Measurements from ENCODE around the gene ARAF.
"Not testable (repeated sequence)": the region's sequence is repeated elsewhere in the genome, so short reads cannot be mapped to it uniquely, and the experiment has no call there.

The ARAF gene

DNA sequence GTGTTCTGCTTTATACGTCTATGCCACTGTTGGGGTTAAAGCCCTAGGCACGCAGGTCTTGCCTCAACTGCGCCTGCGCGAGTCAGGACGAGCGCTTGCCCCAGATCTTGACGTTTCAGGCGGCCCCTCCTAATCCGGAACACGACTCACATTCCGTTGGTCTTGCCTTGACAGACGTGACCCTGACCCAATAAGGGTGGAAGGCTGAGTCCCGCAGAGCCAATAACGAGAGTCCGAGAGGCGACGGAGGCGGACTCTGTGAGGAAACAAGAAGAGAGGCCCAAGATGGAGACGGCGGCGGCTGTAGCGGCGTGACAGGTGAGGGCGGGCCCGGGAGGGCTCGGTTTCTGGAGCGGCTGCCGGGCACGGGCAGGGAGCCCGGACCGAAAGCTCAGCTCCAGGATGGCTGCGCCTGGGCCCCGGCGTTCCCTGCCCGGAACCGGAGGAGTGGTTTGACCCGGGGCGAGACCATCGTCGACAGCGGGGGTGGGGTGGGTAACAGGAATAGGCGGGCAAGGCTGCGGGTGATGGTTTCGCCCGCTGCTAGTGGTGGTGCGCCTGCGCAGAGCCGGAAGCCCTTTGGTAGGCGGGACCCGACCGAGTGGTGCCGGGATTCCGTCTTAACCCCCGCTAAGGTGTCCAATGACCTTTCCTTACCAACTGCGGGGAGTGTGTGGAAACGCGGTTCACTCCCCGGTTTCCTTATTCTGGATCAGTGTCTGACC, at the start of gene ARAF:
Gene ARAF (plus strand): TSS at position 272 of the 725 bp plus-strand sequence. CDS start 1,763 bp downstream, outside the sequence.
- DNase-seq: peak; percentile 91

DNA sequence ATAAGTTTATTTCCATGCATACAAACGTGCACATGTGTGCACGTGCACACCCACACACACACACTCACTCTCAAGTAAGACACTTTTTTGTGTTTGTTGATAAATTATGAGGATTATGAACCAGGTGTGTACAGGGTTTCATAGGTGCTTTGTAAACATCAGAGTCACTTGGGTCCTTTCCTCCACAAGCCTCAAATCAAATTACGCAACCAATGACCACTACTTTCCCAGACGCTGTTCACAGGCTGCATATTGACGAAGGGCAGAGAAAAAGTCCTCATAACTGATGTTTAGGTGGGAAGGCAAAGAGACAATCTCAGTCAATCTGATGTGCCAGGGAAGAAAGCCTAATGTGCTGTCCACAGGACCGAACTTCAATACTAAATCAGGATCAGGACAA, 48.6 kb upstream of the ARAF start:
- DNase-seq: not testable (repeated sequence)

DNA sequence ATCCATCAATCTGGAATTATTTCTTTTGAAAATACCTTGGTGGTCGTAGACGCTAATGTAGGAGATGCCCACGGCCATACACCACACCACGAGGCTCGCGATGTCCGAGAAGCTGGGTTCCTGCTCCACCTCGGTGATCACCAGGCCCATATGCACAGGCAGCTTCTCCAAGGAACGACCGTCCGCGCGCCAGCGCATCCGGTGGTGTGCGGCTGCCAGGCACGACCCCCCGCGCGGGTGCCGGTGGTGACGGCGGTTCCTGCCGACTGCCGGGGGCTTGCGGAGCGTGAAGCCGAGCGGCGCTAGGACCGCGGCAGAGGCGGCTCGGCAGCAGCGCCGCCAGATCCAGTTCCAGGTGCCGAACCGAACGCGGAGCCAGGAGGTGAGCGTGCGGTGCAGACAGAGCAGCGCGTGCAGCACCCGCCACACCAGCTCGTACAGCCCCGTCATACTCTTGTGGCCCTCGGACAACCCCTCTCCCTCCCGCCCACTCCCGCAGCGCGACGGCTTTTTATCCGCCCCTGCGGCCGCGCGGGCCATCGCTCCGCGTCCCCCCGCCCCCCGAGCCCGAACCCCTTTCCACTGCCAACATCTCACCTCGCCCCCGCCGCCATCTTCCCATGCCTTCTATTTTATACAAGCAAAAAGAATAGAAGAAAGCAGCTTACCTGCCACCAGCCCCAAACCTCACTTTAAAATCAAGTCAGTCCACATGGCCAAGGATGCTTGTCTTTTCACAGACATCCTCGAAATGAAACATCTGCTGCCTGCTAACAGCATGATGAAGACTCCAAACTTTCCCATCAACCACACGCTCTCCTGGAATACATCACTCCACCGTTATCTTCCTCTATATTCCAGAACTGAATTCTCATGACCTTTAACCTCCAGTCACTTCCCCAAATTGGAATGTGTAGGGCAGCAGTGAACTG, 47.7 kb upstream of the ARAF start:
- peak; percentile 20 for DNase-seq

DNA sequence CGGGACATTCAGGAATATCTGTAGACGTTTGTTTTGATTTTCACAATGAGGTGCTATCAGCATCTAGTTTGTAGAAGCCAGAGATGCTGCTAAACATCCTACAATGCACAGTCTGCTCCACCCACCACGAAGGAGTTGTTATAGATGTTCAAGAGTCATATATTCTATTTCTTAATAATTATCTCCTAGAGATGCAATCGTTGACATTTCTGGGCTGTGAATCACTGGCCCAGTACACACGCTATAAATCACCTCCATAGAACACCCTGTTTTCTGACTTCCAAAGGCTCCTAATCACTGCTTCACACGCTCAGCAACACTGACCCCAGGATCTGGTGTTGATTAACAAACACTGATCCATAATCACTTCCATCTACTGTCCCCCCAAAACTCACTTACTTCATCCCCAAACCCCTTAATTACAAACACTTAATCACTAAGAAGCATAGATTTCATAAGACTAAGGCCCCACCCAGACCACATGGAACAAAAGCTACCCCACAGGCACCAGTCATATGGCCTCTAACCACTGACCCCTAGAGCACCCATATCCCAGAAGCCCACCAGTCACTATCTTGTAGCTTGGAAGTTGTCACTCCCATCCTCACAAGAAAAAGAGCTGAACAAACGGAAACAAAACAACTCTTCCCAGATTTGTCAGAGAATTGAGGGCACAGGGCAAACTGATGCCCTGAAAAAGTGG, 46.3 kb upstream of the ARAF start:
- no peak for DNase-seq

DNA sequence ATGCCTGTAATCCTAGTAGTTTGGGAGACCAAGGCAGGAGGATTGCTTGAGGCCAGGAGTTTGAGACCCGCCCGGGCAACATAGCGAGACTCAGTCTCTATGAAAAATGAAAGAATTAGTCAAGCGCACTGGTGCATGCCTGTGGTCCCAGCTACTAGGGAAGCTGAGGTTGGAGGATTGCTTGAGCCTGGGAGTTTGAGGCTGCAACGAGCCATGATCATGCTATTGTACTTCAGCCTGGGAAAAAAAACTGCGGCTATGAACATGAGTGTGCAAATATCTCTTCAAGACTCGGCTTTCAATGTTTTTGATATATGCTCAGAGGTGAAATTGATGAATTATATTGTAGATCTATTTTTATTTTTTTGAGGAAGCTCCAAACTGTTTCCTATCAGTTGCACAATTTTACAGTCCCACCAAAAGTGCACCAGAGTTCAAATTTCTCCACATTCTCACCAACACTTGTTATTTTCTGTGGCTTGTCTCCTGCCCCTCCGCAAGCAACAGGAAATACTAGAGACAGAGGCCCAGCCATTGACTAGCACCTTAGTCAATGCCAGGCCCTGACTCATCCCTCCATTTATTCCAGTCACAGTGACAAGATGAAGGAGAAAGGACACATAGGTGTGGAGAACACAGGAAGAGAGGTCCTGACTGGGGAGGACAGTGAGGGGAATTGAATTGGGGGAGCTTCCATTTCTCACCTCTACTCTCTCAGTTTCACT, 44.9 kb upstream of the ARAF start:
- no peak for DNase-seq

DNA sequence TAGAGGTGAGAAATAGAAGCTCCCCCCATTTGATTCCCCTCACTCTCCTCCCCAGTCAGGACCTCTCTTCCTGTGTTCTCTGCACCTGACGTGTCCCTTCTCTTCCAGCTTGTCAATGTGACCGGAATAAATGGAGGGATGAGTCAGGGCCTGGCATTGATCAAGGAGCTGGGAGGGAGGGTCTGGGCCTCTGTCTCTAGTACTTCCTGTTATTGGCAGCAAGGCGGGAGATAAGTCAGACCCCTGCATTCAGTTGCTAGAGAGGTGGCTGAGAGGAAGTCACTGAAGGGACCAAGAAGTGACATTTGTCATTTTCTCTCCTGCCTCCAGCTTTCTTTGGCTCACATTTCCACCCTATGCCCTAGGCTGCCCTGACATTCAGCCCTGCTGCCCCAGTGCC, 42.9 kb upstream of the ARAF start:
- DNase-seq: no peak

DNA sequence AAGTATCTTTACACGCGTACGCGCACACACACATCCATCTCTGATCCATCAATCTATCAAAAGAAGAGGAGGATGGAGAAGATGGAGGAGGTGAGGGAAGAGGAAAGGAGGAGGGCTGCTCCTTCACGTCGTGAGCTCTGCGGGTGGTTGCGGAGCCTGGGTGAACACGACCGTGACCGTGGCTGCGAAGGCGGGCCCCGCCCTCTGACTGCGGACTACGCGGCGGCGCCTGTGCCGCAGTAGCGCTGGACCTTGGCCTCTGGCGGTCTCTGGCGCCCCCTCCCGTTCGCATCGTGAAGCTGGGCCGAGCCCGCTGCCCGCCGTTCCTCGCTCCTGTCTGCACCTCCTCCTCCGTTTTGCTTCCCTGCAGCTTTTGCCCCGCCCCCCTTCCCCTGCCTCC, 37.7 kb upstream of the ARAF start:
- peak; percentile 69 for DNase-seq

DNA sequence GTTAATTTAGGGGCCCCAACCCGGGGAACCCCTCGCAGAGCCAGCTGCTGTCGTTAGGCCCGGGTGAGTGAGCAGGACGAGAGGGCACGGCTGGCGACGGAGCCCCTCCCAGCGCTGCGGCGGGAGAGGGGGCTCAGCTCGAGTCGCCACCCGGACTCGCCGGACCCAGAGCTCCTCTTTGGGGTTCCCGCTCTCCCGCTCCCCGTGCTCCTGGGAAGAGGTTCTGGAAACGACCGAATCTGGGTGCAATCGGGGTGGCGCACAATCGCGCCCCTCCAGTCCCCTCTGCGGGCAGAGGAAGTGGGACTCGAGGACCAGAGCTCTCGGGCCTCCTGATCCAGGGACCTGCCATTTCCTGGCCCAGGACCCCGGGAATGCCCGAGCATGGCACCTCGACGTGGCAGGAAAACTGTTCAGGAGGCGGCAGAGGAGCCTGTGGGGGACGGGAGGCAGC, 37.3 kb upstream of the ARAF start:
- no peak for DNase-seq

DNA sequence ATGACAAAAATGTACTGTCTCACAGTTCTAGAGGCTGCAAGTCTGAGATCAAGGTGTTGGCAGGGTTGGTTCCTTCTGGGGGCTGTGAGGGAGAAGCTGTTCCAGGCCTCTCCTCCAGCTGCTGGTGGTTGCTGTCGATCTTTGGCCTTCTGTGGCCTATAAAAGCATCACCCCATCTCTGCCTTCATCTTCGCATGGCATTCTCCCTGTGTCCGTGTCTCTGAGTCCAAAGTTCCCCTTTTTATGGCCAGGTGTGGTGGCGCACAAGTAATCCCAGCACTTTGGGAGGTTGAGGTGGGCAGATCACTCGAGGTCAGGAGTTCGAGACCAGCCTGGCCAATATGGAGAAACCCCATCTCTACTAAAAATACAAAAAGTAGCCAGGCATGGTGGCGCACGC, 31.5 kb upstream of the ARAF start:
- DNase-seq: no peak

DNA sequence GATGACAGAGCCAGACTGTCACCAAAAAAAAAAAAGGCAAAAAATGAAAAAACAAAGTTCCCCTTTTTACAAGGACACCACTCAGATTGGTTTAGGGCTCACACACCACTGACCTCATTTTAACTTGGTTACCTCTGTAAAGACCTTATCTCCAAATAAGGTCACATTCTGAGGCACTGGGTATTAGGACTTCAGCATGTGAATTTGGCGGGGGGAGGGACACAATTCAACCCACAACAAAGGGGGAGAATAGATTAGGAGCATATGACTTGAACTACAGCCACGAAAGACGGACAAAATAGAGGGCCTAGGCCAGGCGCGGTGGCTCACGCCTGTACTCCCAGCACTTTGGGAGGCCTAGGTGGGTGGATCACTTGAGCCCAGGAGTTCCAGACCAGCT, 31.0 kb upstream of the ARAF start:
- no peak for DNase-seq

DNA sequence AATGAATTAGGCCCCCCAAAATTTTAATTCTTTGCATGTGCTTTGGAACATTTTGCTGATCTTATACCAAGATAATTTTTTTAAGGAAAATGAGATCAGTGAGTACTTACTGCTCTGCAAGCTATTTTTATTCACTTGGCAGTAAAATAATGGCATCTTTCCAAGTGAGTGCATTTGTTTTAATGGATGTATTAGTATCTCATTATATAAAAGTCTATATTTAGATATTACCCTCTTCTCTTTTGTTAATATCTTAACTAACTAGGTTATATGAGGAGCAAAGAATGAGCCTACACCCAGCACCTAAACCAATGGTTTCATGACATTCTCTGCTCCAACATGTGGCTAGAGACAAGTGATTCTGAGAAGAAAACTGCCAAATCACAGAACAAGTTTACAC, 21.1 kb upstream of the ARAF start:
- peak; percentile 1 for DNase-seq

DNA sequence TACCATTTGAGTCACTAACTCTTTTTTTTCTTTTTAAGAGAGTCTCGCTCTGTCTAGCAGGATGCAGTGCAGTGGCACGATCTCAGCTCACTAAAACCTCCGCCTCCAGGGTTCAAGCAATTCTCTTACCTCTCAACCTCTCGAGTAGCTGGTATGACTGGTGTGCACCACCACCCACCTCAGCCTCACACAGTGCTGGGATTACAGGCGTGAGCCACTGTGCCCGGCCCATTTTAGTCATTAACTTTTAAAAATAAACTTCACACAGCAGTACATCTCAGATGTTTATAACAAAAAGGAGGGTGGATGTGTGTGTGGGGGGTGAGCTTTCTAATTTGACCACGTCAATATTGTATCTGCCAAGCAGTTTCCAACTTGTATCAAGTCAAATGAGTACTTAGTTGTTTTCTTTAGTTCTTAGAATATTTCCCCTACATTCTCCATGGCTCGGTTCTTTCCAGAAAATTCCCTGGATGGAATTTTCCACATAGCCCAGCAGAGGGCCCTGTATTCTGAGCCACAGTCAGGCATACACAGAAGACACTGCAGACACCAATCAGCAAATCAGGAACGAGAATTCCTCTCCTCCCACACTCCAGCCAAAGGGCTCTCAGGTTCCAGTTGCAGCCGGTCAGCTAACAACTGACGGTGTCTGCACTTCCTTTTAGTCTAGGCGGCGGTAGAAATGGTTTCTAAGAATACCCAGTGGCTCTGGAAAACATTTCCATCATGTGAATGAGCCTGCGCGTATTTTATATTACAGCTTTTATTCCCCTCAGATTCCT, 20.1 kb upstream of the ARAF start:
- peak; percentile 77 for DNase-seq

DNA sequence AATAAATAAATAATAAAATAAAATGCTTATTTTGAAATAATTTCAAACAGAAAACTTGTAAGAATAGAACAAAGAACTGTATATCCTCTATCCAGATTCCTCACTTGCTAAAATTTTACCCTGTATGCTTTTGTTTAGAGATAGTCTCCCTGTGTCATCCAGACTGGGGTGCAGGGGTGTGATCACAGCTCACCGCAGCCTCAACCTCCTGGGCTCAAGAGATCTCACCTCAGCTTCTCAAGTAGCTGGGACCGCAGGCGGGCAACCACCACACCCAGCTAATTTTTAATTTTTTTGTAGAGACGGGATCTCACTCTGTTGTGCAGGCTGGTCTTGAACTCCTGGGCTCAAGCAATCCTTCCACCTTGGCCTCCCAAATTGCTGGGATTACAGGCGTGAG, 17.5 kb upstream of the ARAF start:
- DNase-seq: no peak

DNA sequence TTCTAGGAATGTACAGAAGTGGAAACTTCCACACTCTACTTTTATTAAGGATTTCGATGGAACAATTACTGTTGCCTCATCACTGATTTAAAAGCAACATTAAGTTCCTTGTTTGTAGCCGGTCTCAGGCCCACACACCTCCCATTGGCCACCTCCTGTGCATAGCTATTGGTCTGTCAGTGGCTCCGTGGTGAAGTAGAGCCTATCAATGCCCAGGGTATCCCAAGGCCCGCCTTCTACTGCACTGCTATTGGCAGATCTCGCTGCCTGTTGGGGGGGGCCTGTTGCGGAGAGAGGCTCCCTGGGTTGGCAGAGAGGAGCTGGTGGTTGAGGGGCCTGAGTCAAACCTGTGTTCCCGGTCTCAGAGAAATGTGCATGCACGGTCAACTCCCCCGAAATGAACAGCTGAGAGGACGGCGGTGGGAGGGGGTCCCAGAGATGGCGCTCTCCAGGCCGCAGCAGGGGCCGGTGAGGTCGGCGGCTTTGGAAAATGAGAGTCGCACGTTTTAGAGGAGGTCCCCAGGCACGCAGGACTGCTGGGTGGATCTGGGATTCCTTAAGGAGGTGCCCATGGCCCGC, 4.9 kb upstream of the ARAF start:
- peak; percentile 89 for DNase-seq

DNA sequence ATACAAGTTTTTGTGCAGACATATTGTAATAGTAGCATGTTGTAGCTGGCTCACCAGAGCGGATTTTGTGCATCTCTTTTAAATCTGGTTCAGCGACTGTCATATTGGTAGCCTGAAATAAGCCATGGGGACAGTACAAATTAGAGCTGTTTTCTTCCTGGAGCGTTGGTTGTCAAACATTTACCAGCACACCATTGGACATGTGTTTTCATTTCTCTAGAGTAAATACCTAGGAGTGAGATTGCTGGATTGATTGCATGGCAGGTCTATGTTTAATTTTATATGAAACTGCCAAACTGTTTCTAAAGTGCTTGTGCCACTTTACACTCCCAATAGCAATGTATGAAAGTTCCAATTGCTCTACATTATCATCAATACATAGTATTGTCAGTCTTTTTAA, 2.6 kb upstream of the ARAF start:
- no peak for DNase-seq

DNA sequence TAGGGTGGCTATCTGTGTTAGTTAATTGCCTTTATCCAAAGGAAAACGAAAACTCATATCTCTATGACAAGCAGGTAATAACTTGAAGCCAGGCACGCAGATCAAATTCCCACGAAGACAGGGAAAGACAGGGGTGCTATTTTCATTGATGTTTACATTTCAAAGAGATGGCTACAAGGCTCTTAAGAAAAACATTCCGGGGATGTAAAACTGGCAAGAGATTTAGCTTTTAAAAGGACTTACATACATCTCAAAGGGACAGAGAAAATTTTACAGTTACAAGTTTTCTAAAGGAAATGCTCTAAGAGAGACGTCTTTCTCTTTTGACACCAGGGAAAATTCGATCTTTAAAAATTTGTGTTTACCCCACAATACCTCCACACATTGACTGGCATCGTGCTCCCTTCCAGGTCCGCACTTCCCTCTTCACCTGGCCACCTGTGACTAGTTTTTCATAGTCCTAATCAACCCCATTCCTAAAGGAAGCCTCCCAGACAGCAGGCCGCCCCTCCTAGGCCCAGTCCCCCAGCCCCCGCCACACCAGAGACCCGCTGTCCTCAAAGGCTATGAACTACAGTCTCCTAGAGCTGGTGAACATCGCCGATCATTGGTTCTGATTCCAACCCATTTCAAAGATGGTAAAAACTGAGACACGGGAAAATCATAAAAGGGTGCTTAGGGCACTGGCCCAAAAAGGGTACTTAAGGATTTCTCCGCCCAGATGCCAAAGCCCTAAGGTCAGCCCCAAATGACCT, 649 bp upstream of the ARAF start:
- DNase-seq: no peak

DNA sequence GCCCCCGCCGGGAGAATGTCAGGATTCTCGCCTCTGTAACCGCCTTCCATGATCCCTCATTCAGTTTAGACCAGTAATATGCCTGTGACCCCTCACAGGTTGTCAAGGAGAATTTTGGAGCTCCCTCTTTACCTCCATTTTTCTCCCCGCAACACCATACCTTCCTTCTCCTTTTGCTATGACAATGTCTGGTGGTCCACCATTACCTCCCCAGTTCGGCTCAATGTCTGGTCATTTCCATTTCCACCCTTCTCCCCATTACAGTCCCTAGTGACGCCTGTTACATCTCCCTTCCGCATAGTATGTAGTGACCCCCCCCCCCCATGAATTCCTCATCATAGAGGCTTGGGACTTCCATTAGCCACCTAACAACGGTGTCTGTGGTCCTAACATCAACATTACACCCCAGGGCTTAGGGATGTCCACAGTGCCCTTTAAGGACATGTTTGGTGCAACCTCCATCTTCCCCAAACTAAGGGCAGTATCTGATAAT, 700 bp downstream of the ARAF start:
- no peak for DNase-seq

DNA sequence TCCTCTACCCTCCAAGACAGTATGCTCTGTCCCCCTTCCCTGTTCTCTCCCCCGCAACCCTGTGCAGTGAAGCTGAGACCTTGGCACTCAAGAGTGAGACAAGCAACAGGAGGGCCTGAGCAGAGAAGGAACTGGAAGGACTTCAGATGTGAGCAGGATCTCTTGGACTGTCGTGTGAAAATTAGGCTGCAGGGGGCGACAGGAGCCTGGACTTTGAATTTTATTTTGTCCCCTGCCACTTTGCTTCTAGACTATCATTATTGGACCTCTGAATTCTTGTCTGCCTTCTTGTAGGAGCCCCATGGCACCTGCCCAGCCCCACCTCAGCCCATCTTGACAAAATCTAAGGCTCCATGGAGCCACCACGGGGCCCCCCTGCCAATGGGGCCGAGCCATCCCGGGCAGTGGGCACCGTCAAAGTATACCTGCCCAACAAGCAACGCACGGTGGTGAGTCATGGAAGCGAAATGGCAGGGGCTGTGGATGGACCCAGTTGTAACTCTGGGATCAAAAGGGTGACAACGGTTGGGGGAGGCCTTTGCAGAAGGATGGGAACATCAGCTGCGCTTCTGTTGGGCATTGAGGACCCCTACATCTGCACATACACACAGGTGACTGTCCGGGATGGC, 1.7 kb downstream of the ARAF start:
- DNase-seq: no peak

DNA sequence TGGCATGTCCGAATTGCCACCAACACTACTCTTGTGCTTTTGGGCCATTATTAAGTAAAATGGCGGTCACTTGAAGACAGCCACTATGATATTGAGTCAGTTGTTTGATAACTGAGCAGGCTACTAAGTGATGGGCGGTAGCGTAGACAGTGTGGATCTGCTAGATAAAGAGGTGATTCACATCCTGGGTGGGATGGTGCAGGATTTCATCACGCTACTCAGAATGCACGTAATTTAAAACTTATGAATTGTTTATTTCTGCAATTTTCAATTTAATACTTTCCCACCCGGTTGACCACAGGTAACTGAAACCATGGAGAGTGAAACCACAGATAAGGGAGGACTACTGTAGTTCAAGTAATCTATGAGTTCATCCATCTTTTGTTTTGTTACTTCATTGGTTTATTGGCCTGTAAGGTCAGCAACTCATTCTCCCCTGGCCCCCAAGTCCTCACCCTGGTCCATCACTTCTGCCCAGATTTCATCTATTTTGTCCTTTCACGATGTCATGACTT, 2.9 kb downstream of the ARAF start:
- DNase-seq: no peak

Data from NCI-H1105 treated with DMSO at 0.1 percent for 48 hours (cell line).